Measurements from ENCODE around the gene NTMT2.

GRCh38 chr1:170126696-170127095, 19.1 kb upstream of the NTMT2 start:
- no peak for TF ChIP-seq PATZ1 (CRISPR knock-in tag; IDR thresholded peaks at IDR 0.05; ENCODE audit: borderline replicate concordance)
- no peak for TF ChIP-seq CREB5 (CRISPR knock-in tag; IDR thresholded peaks at IDR 0.05; ENCODE audit: low read depth)
- no peak for TF ChIP-seq ZFP30 (CRISPR knock-in tag; IDR thresholded peaks at IDR 0.05)
- TF ChIP-seq ZFP3 (CRISPR knock-in tag; IDR thresholded peaks at IDR 0.05), result no peak
- TF ChIP-seq ZNF8 (CRISPR knock-in tag; IDR thresholded peaks at IDR 0.05), result no peak
- TF ChIP-seq SNAI2 (CRISPR knock-in tag; IDR thresholded peaks at IDR 0.05), result no peak
- TF ChIP-seq CSDC2 (CRISPR knock-in tag; IDR thresholded peaks at IDR 0.05), result no peak

Measured in SK-N-SH treated with all-trans-retinoic acid at 6 μM for 48 hours (cell line).